Measurements from ENCODE around the gene UBASH3B.

DNA sequence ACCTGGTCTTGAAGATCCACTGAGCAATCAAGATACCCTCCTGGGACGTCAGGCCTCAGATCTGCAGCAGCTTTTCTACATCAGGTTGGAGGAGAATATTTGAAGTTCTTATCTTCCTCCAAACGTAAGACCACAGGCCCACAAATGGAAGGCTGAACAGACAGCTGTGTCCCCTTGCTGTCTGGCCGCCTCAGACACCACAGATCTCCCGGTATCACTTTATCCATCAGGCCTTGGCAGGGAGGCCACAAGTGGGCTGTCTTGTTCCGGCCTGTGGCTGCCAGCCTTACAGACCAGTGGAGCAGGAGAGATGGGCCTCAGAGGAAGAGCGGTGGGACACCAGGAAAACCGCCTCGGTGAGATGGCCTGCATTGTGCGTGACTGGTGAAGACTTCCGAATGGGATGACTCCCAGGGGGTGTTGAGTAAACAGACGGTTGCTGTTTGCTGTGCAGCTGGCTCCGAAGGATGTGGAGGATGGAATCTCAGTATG is 15.9 kb downstream of the UBASH3B start:
- TF ChIP-seq, protein P1, sequence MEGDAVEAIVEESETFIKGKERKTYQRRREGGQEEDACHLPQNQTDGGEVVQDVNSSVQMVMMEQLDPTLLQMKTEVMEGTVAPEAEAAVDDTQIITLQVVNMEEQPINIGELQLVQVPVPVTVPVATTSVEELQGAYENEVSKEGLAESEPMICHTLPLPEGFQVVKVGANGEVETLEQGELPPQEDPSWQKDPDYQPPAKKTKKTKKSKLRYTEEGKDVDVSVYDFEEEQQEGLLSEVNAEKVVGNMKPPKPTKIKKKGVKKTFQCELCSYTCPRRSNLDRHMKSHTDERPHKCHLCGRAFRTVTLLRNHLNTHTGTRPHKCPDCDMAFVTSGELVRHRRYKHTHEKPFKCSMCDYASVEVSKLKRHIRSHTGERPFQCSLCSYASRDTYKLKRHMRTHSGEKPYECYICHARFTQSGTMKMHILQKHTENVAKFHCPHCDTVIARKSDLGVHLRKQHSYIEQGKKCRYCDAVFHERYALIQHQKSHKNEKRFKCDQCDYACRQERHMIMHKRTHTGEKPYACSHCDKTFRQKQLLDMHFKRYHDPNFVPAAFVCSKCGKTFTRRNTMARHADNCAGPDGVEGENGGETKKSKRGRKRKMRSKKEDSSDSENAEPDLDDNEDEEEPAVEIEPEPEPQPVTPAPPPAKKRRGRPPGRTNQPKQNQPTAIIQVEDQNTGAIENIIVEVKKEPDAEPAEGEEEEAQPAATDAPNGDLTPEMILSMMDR (IDR thresholded peaks at IDR 0.05; ENCODE audit: low read length) = no peak
- no peak for TF ChIP-seq EZH2 (optimal IDR thresholded peaks at IDR 0.05; ENCODE audit: low read depth, low read length)

Measured in MM.1S (cell line).